H1 (cell line): ENCODE results near the gene RNF133. TPM values are rescaled to one million over a fixed set of nuclear protein-coding genes. Genes with fewer than 3 reads are reported as not detected.

Experiments used
- CTCF ChIA-PET: fragments of 300-600 bp; sonication (Branson Sonifier 250); formaldehyde crosslinking; loops from one replicate; lab custom pipeline; 2021; ENCODE audit not compliant: partially characterized antibody; lab: Charles Lee
- POLR2A ChIA-PET: fragments of 300-600 bp; sonication (Branson Sonifier 250); formaldehyde crosslinking; loops from one replicate; lab custom pipeline; 2021; ENCODE audit warnings: inconsistent platforms; ENCODE audit not compliant: partially characterized antibody; lab: Charles Lee
- DNase-seq, 2 experiments: peaks; one replicate each; pipeline versions ENCODE4 v3.0.0 to v3.0.0-alpha.2; 2010 to 2022; ENCODE audit warnings: low spot score in 2 of 2, low read depth in 1 of 2, mixed read lengths in 1 of 2
- FAIRE-seq: peaks from 2 replicates; lab custom pipeline; 2011; peaks lifted over from hg19 to GRCh38; lab: Jason Lieb, UNC
- H2AFZ ChIP-seq: 2 replicates; pipeline ENCODE4 v1.8.1; 2012; ENCODE audit warnings: low read length, inconsistent platforms
- H2AK5ac ChIP-seq: 2 replicates; pipeline ENCODE4 v1.6.1; 2013; ENCODE audit warnings: low read depth, low read length
- H2BK120ac ChIP-seq: replicated peaks from 2 replicates; pipeline ENCODE3; 2013; ENCODE audit warnings: low read depth, low read length, inconsistent platforms
- H2BK12ac ChIP-seq: 2 replicates; pipeline ENCODE4 v1.6.1; 2013; ENCODE audit warnings: low read depth, low read length
- H2BK15ac ChIP-seq: 2 replicates; pipeline ENCODE4 v1.6.1; 2013; ENCODE audit warnings: low read length
- H2BK20ac ChIP-seq: 2 replicates; pipeline ENCODE4 v1.6.1; 2013; ENCODE audit warnings: low read length
- H2BK5ac ChIP-seq: 2 replicates; pipeline ENCODE4 v1.6.1; 2013; ENCODE audit warnings: low read depth, low read length
- H3K14ac ChIP-seq: 2 replicates; pipeline ENCODE4 v1.6.1; 2013; ENCODE audit warnings: inconsistent platforms; ENCODE audit not compliant: insufficient read length
- H3K18ac ChIP-seq: 2 replicates; pipeline ENCODE4 v1.6.1; 2013; ENCODE audit warnings: low read length; ENCODE audit errors: extremely low read depth
- H3K23ac ChIP-seq: 2 replicates; pipeline ENCODE4 v1.6.1; 2013; ENCODE audit warnings: inconsistent platforms; ENCODE audit not compliant: insufficient read length
- H3K23me2 ChIP-seq: 2 replicates; pipeline ENCODE4 v1.6.1; 2013; ENCODE audit warnings: low read depth, low read length
- H3K27ac ChIP-seq: 2 replicates; pipeline ENCODE4 v1.6.1; 2011; ENCODE audit warnings: low read depth, low read length, inconsistent platforms
- H3K27me3 ChIP-seq, 4 experiments: replicated peaks in 1 of 4; 1 replicate in 1 of 4; 2 replicates in 3 of 4; pipeline versions ENCODE4 v1.6.1 to v1.8.1; 2011 to 2013; ENCODE audit warnings: low read length in 3 of 4, mild to moderate bottlenecking in 3 of 4, inconsistent platforms in 2 of 4, mixed read lengths in 2 of 4, moderate library complexity in 1 of 4; ENCODE audit not compliant: control insufficient read depth in 3 of 4, insufficient read depth in 3 of 4; ENCODE audit errors: extremely low read depth in 1 of 4
- H3K36me3 ChIP-seq, 4 experiments: 2 replicates each; pipeline versions ENCODE4 v1.6.1 to v1.8.1; 2011 to 2013; ENCODE audit warnings: mild to moderate bottlenecking in 4 of 4, low read length in 3 of 4, moderate library complexity in 2 of 4, control low read depth in 1 of 4, inconsistent platforms in 1 of 4; ENCODE audit not compliant: insufficient read depth in 4 of 4, control insufficient read depth in 2 of 4
- H3K4ac ChIP-seq: replicated peaks from 2 replicates; pipeline ENCODE3; 2013; ENCODE audit warnings: low read length, low read depth, mixed read lengths, inconsistent platforms; ENCODE audit not compliant: insufficient read length
- H3K4me1 ChIP-seq, 4 experiments: replicated peaks in 1 of 4; 1 replicate in 1 of 4; 2 replicates in 3 of 4; pipeline versions ENCODE4 v1.6.1 to v1.8.1; 2011 to 2013; ENCODE audit warnings: low read length in 3 of 4, inconsistent platforms in 2 of 4, mixed read lengths in 1 of 4; ENCODE audit not compliant: insufficient read depth in 4 of 4, control insufficient read depth in 3 of 4
- H3K4me2 ChIP-seq, 2 experiments: 2 replicates each; pipeline versions ENCODE4 v1.6.1 to v1.8.1; 2011 to 2013; ENCODE audit warnings: low read depth in 2 of 2, low read length in 2 of 2, control low read depth in 1 of 2, inconsistent platforms in 1 of 2, mild to moderate bottlenecking in 1 of 2; ENCODE audit not compliant: insufficient read depth in 1 of 2
- H3K4me3 ChIP-seq, 4 experiments: fragments of 200-600, 300-600 bp in 1 of 4; sonication (generic), shearing (Covaris generic), sonication (Bioruptor Twin) in 1 of 4; 2 replicates each; pipeline versions ENCODE4 v1.5.1 to v1.8.1; 2011 to 2016; ENCODE audit warnings: low read length in 4 of 4, low read depth in 3 of 4, control low read depth in 2 of 4, inconsistent platforms in 2 of 4, mild to moderate bottlenecking in 2 of 4, mixed read lengths in 1 of 4, moderate library complexity in 1 of 4; ENCODE audit not compliant: insufficient read depth in 2 of 4; ENCODE audit errors: extremely low read depth in 1 of 4
- H3K56ac ChIP-seq: replicated peaks from 2 replicates; pipeline ENCODE3; 2013; ENCODE audit warnings: low read depth, mild to moderate bottlenecking, mixed read lengths, low read length, inconsistent platforms; ENCODE audit not compliant: insufficient read length
- H3K79me1 ChIP-seq: 2 replicates; pipeline ENCODE4 v1.6.1; 2013; ENCODE audit warnings: low read depth, low read length, control low read depth
- H3K79me2 ChIP-seq, 2 experiments: 2 replicates each; pipeline versions ENCODE4 v1.6.1 to v1.8.1; 2012 to 2013; ENCODE audit warnings: low read length in 2 of 2, mild to moderate bottlenecking in 2 of 2, inconsistent platforms in 1 of 2; ENCODE audit not compliant: insufficient read depth in 2 of 2, control insufficient read depth in 1 of 2
- H3K9ac ChIP-seq, 4 experiments: replicated peaks in 1 of 4; 1 replicate in 1 of 4; 2 replicates in 3 of 4; pipeline versions ENCODE4 v1.6.1 to v1.8.1; 2011 to 2013; ENCODE audit warnings: low read depth in 3 of 4, low read length in 3 of 4, control low read depth in 2 of 4, mild to moderate bottlenecking in 2 of 4, moderate library complexity in 2 of 4, inconsistent platforms in 1 of 4; ENCODE audit errors: extremely low read depth in 1 of 4
- H3K9me3 ChIP-seq, 2 experiments: 2 replicates each; pipeline versions ENCODE4 v1.6.1 to v1.8.1; 2012 to 2013; ENCODE audit warnings: mild to moderate bottlenecking in 2 of 2, moderate library complexity in 2 of 2, control low read depth in 1 of 2, inconsistent platforms in 1 of 2, low read depth in 1 of 2, low read length in 1 of 2, mixed read lengths in 1 of 2; ENCODE audit not compliant: insufficient read depth in 2 of 2
- H4K20me1 ChIP-seq, 2 experiments: replicated peaks in 1 of 2; 2 replicates each; pipeline versions ENCODE3 to v1.8.1; 2011 to 2013; ENCODE audit warnings: inconsistent platforms in 2 of 2, low read length in 2 of 2, mild to moderate bottlenecking in 1 of 2; ENCODE audit not compliant: insufficient read depth in 2 of 2, control insufficient read depth in 1 of 2
- H4K5ac ChIP-seq: 2 replicates; pipeline ENCODE4 v1.6.1; 2013; ENCODE audit warnings: low read length, low read depth, mixed read lengths, inconsistent platforms; ENCODE audit not compliant: insufficient read length
- H4K8ac ChIP-seq: 2 replicates; pipeline ENCODE4 v1.8.0; 2013; ENCODE audit warnings: mild to moderate bottlenecking, moderate library complexity, low read length, inconsistent platforms; ENCODE audit not compliant: insufficient read depth; ENCODE audit errors: extremely low read depth
- H4K91ac ChIP-seq: replicated peaks from 2 replicates; pipeline ENCODE3; 2013; ENCODE audit warnings: low read length, mixed read lengths, inconsistent platforms; ENCODE audit not compliant: insufficient read length
- CBX8 ChIP-seq: fragments of 300-800, 300-1000 bp; sonication (generic); IDR thresholded peaks from 2 replicates; pipeline ENCODE4 v1.7.1; 2016; ENCODE audit warnings: low read depth, low read length, borderline replicate concordance
- CHD2 ChIP-seq: IDR thresholded peaks from 2 replicates; pipeline ENCODE4 v1.6.1; 2012; ENCODE audit warnings: low read length, improper control_type of control experiment
- KDM5A ChIP-seq: fragments of 200-600 bp; IDR thresholded peaks from 2 replicates; pipeline ENCODE4 v1.7.1; 2012; ENCODE audit warnings: mild to moderate bottlenecking, low read length, inconsistent platforms, mixed read lengths
- NANOG ChIP-seq: IDR thresholded peaks from 2 replicates; pipeline ENCODE4 v1.6.1; 2011; ENCODE audit warnings: low read length, low read depth, mild to moderate bottlenecking, inconsistent platforms; ENCODE audit not compliant: insufficient read depth, poor library complexity, severe bottlenecking
- PHF8 ChIP-seq: fragments of 200-600 bp; sonication (generic); conservative IDR thresholded peaks from 2 replicates; pipeline ENCODE4 v1.7.1; 2012; ENCODE audit warnings: low read depth, mild to moderate bottlenecking, inconsistent platforms, low read length, moderate library complexity
- POLR2AphosphoS5 ChIP-seq: IDR thresholded peaks from 2 replicates; pipeline ENCODE4 v1.6.1; 2011; ENCODE audit warnings: low read depth, low read length
- POU5F1 ChIP-seq: IDR thresholded peaks from 2 replicates; pipeline ENCODE4 v1.6.1; 2011; ENCODE audit warnings: low read depth, mild to moderate bottlenecking, low read length, moderate library complexity
- RBBP5 ChIP-seq: IDR thresholded peaks from 2 replicates; pipeline ENCODE4 v1.7.1; 2012; ENCODE audit warnings: low read depth, mild to moderate bottlenecking, inconsistent platforms, low read length, moderate library complexity, borderline replicate concordance
- RFX5 ChIP-seq: IDR thresholded peaks from 2 replicates; pipeline ENCODE4 v1.6.1; 2011; ENCODE audit warnings: low read depth, low read length, improper control_type of control experiment, borderline replicate concordance
- RXRA ChIP-seq: IDR thresholded peaks from 2 replicates; pipeline ENCODE4 v1.6.1; 2011; ENCODE audit warnings: low read depth, mild to moderate bottlenecking, low read length, moderate library complexity; ENCODE audit not compliant: insufficient read depth
- SP1 ChIP-seq: IDR thresholded peaks from 2 replicates; pipeline ENCODE4 v1.6.1; 2011; ENCODE audit warnings: low read depth, low read length
- TBP ChIP-seq: IDR thresholded peaks from 2 replicates; pipeline ENCODE4 v1.6.1; 2011; ENCODE audit warnings: low read depth, low read length, improper control_type of control experiment
- TEAD4 ChIP-seq: IDR thresholded peaks from 2 replicates; pipeline ENCODE4 v1.6.1; 2012; ENCODE audit warnings: low read depth, low read length, inconsistent platforms, mixed read lengths
- ZNF274 ChIP-seq: IDR thresholded peaks from 2 replicates; pipeline ENCODE4 v1.7.0; 2012; ENCODE audit warnings: low read length, borderline replicate concordance; ENCODE audit errors: extremely low read depth
- WGBS, 2 experiments: shearing (Covaris generic) in 1 of 2; methylation state at CpG; one replicate each; pipeline versions ENCODE4 v1.1.6 to v1.1.7; 2013 to 2015; ENCODE audit warnings: low lambda C conversion rate in 2 of 2, mixed read lengths in 2 of 2, inconsistent platforms in 1 of 2, low coverage in 1 of 2, missing lambda C conversion rate in 1 of 2; ENCODE audit not compliant: insufficient replicate concordance in 2 of 2, insufficient coverage in 1 of 2, insufficient read length in 1 of 2; ENCODE audit errors: extremely low coverage in 1 of 2, missing lambda C conversion rate in 1 of 2; 5-methylcytosine and 5-hydroxymethylcytosine counted together
- polyA plus RNA-seq, 7 experiments: library from polyadenylated mRNA; depleted of rRNA in 3 of 7; stranded (reverse) in 5 of 7; unstranded in 2 of 7; fragments of >200 nt in 5 of 7; fragments of 200-250 nt in 2 of 7; gene quantifications; 1 replicate in 5 of 7; 2 replicates in 1 of 7; 4 replicates in 1 of 7; pipeline versions ENCODE4 v1.2.1 to v1.2.3, GENCODE V29; 2011 to 2013; ENCODE audit warnings: missing spikeins in 2 of 7, mixed read lengths in 2 of 7
- total RNA-seq: library from RNA; stranded (reverse); fragmentation: NEBNext Ultra II Directional; extraction: Animal tissue kit (Norgen Biotek cat#: 25700); gene quantifications from 2 replicates; pipeline ENCODE4 v1.2.1, GENCODE V29; 2021

The RNF133 gene
- total and polyA plus RNA-seq, 2 of the 8 experiments (the other 6 are each of a cell fraction or from before 2014, with no cell fraction given), result 0.09 to 0.39 TPM

DNA sequence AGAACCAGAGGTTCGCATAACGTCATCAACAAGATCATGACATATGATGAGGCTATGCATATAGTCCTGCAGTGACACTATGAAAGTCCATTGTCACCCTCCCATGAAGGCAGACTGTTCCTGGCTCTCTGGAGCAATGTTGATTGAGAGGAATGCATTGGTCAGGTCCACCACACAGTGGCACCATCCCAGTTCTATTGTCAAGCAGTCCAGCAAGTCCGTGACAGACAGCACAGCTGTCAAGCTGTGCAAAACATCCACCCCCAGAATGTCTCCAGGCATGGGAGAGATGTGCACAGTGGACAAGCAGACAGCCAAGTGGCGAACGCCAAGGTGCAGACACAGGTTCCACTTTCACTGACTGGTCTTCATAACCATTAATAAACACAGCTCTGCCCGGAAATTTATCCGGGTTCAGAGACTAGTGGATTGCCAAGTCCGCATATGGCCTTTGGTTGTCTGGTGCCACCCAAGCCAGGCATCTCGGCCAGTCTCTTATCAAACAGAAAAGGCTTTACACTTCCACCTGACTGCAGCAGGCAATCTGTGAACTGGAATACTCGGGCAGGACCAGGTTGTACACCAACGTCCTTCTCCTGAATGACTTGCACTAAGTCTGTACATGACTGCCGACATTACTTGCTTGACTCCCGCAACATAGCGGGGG lies 7.2 kb downstream of the RNF133 start:
- Histone ChIP-seq H2BK20ac (0 out of 2 replicates have a peak overlapping the region, but pooled peaks have one; percentile 29), H3K56ac (no peak overlapping the region), H3K36me3 (peaks cover 0 to 2% (median 0%) of the 10 kb centered on the region in 4 experiments; a peak in 1 of 8 replicates), H3K4ac (no peak overlapping the region), H4K20me1 (no peaks in the 10 kb centered on the region), H3K4me1 (peaks cover 0 to 13% (median 8%) of the 10 kb centered on the region in 4 experiments; a peak in 6 of 7 replicates), H3K27me3 (no peaks in the 10 kb centered on the region), H2BK15ac (no peak overlapping the region; the same call in 1 of the 2 replicates), H3K9me3 (peaks cover 9 to 14% of the 10 kb centered on the region in 2 experiments), H3K4me3 (no peak overlapping the region), H4K5ac (no peak overlapping the region), H3K18ac (no peak overlapping the region), H3K27ac (no peak overlapping the region), H3K9ac (no peak overlapping the region), H2AFZ (no peak overlapping the region), H3K23ac (no peak overlapping the region), H4K8ac (no peak overlapping the region), H2AK5ac (no peak overlapping the region), H3K4me2 (no peak overlapping the region), H3K79me2 (no peaks in the 10 kb centered on the region), H3K14ac (no peak overlapping the region), H2BK5ac (no peak overlapping the region), H3K79me1 (no peaks in the 10 kb centered on the region), H3K23me2 (no peaks in the 10 kb centered on the region), H4K91ac (no peak overlapping the region), H2BK120ac (no peak overlapping the region), H2BK12ac (no peak overlapping the region)
- CTCF ChIA-PET, result no interaction called here
- WGBS, 2 experiments, result 91% methylated on average over 14 of the region's 14 CpGs; no CpG with 5 or more reads in 1 of the 2 experiments
- no peak for DNase-seq
- FAIRE-seq, result no peak
- POLR2A ChIA-PET, result no interaction called here
- TF ChIP-seq KDM5A (no peak), SP1 (no peak), ZNF274 (no peak), POLR2AphosphoS5 (no peak), TBP (no peak), CBX8 (no peak), POU5F1 (no peak), RXRA (no peak), TEAD4 (no peak), CHD2 (no peak), PHF8 (no peak), RBBP5 (no peak), NANOG (no peak), RFX5 (no peak)
